SK-N-MC (cell line): ENCODE results near the gene NINL.

Source experiments
- DNase-seq: peaks from one replicate; pipeline ENCODE4 v3.0.0-alpha.2; 2011; ENCODE audit warnings: low read depth, low spot score
- H3K27ac ChIP-seq: fragments of 200-600 bp; sonication (generic); 2 replicates; pipeline ENCODE4 v1.5.1; 2016; ENCODE audit warnings: mixed run types
- H3K36me3 ChIP-seq: fragments of 200-600 bp; sonication (generic); 2 replicates; pipeline ENCODE4 v1.6.1; 2017; ENCODE audit warnings: antibody characterized with exemption, low read length, mixed read lengths; ENCODE audit not compliant: insufficient read depth
- H3K4me3 ChIP-seq: fragments of 200-600 bp; sonication (generic); 2 replicates; pipeline ENCODE4 v1.5.1; 2016
- H3K9ac ChIP-seq: fragments of 200-600 bp; sonication (generic); 2 replicates; pipeline ENCODE4 v1.8.0; 2017; ENCODE audit warnings: mixed run types, mixed read lengths; ENCODE audit not compliant: insufficient read length
- H3K9me3 ChIP-seq: fragments of 200-600 bp; sonication (generic); 2 replicates; pipeline ENCODE4 v1.6.1; 2017; ENCODE audit warnings: low read depth, mild to moderate bottlenecking, antibody characterized with exemption, low read length, moderate library complexity, mixed read lengths
- EZH2 ChIP-seq: fragments of 200-600 bp; sonication (generic); IDR thresholded peaks from one replicate; pipeline ENCODE4 v1.6.1; 2017; ENCODE audit warnings: antibody characterized with exemption
- FOXP2 ChIP-seq: optimal IDR thresholded peaks from 2 replicates; pipeline ENCODE3; 2011; ENCODE audit warnings: mild to moderate bottlenecking, moderate library complexity; ENCODE audit not compliant: insufficient read depth; ENCODE audit errors: extremely low read length, control extremely low read depth
- POLR2AphosphoS5 ChIP-seq: IDR thresholded peaks from 2 replicates; pipeline ENCODE4 v1.6.1; 2012; ENCODE audit warnings: mild to moderate bottlenecking, low read depth, low read length, borderline replicate concordance

NINL gene

DNA sequence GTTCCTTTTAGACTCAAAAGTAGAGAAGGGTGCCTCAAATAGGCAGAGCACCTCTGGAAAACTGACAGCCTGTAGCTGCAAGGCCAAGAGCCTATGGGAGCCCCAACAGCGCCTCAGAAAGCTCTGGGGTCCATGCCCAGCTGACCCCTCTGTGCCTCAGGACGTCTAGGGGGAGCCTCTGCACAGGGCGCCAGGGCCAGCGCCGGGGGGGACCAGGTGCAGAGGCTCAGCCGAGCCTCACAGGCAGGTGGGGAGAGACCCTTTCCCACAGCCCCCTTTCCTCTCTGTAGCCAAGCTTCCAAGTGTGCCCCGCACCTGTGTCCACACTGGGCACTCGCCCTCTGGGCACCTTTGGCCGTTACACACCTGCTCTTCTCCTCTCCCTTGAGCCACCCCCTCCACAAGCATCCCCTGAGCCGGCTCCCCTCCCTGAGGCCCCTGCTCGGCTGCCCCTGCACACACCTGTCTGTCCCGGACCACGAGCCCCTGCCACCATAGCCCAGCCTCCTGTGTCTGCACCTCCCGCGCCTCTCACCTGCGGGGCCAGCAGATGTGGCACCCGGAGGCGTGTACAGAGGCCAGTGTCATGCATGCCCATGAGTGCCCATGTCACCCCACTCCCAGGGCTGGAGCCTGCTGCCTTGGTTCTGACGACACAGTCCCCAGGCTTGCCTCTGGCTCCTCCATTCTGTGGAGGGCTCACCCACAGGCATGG, 124.6 kb downstream of the NINL start:
- Histone ChIP-seq H3K36me3 (peaks cover 14% of the 10 kb centered on the region; the same call in 1 of the 2 replicates), H3K27ac (no peak overlapping the region), H3K4me3 (no peak overlapping the region), H3K9me3 (no peaks in the 10 kb centered on the region), H3K9ac (no peak overlapping the region)
- DNase-seq = no peak
- TF ChIP-seq POLR2AphosphoS5 (no peak), FOXP2 (no peak), EZH2 (no peak)

DNA sequence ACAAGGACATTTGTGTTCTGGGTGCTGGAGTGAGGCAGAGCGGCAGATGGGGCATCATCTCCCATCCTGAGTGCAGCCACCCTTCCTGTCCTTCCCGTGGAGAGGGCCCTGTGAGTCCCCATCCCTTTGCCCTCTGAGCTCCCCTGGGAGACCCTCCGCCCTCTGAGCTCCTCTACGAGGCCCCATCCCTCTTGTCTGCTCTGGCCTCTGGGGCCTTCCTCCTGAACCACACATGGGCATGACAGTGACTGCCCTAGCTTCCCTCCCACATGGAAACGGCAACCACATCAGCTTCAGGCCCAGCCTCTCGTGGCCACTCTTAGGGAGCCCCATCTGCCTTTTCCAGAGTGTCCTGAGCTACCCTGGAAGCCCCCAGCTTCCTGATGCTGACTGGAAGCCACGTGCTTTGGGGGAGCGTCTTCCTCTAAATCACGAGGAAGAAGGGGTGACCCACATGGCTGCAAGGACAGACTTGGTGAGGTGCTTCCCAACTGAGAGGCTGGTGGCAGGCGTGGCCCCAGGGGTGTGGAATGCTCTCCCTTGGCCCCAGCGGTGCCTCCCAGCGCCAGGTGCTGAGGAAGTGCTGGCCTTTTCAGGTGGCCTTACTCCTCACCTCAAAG, 125.3 kb downstream of the NINL start:
- TF ChIP-seq POLR2AphosphoS5 (no peak), EZH2 (no peak), FOXP2 (no peak)
- Histone ChIP-seq H3K9me3 (no peaks in the 10 kb centered on the region), H3K9ac (no peak overlapping the region), H3K4me3 (no peak overlapping the region), H3K27ac (no peak overlapping the region), H3K36me3 (peaks cover 14% of the 10 kb centered on the region; the same call in 1 of the 2 replicates)
- no peak for DNase-seq

DNA sequence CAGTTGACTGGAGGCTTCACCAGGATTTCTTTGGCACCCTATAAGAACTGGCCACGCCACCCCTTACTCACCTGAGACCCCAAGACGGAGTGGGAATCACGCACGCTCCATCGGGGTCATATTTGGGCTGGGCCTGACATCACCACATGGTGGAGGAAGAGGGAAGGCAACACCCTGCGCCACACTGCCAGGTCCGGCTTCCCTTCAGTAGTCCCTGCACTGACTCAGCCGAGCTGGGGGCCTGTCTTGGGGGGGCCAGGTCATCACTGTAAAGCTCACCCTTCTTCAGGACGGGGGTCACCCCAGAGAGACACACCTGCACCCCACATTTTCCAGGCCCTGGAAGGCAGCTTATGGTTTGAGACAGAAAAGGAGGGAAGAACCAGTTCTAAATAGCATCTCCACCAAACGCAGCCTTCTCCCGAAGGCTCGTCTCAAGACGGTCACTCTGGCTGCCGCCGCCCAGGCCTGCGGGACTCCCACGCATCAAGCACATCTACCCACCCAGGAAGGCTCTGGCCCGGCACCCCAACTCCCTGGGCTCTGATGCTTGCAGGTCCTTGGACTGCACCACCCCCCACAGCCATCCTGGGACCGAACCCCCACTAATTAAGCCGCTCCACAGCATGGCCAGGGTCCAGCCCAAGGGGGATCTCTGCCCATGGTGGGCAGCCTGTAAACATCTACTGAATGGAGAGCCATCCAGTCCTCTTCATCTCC, 126.1 kb downstream of the NINL start:
- TF ChIP-seq POLR2AphosphoS5 (no peak), FOXP2 (no peak), EZH2 (no peak)
- no peak overlapping the region for H3K9ac ChIP-seq
- no peaks in the 10 kb centered on the region for H3K9me3 ChIP-seq
- no peak overlapping the region for H3K27ac ChIP-seq
- DNase-seq = no peak
- no peak overlapping the region for H3K4me3 ChIP-seq
- H3K36me3 ChIP-seq = peaks cover 18% of the 10 kb centered on the region; the same call in 1 of the 2 replicates

DNA sequence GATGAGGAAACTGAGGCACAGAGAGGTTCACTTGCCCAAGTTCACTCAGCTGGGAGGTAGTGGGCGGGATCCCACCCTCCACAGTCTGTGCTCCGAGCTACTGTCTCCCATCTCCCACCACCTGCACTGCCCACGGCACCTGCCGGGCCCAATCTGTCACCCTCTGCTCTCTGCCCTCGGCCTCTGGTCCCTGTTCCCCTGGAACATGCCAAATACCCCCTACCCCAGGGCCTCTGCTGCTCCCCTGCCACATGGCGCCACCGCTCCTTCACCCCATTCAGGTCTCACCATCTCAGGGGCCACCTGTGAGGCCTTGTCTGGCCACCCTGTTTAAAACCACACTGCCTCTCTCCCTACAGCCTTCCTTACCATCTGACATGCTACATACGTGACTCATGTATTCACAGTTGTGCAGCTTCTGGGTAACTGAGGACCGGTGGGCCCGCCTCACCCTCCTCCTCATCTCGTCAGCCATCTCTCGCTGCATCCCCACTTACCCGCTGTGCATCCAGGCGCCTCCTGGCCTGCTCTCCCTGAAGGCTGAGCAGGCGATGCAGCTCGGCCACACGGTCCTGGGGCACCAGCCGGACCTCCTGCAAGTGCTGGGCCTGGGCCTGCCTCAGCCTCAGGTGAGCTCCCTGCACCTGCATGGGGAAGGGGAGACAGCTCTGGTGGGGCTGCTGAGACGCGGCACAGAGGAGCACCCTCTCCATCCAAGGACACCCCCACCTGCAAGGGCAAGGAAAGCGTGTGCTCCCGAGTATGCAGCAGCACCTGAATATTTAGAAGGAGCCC, 127.2 kb downstream of the NINL start:
- Histone ChIP-seq H3K4me3 (no peak overlapping the region), H3K36me3 (peaks cover 25% of the 10 kb centered on the region; the same call in 1 of the 2 replicates), H3K27ac (no peak overlapping the region), H3K9me3 (no peaks in the 10 kb centered on the region), H3K9ac (no peak overlapping the region)
- DNase-seq = no peak
- TF ChIP-seq FOXP2 (no peak), EZH2 (no peak), POLR2AphosphoS5 (no peak)

DNA sequence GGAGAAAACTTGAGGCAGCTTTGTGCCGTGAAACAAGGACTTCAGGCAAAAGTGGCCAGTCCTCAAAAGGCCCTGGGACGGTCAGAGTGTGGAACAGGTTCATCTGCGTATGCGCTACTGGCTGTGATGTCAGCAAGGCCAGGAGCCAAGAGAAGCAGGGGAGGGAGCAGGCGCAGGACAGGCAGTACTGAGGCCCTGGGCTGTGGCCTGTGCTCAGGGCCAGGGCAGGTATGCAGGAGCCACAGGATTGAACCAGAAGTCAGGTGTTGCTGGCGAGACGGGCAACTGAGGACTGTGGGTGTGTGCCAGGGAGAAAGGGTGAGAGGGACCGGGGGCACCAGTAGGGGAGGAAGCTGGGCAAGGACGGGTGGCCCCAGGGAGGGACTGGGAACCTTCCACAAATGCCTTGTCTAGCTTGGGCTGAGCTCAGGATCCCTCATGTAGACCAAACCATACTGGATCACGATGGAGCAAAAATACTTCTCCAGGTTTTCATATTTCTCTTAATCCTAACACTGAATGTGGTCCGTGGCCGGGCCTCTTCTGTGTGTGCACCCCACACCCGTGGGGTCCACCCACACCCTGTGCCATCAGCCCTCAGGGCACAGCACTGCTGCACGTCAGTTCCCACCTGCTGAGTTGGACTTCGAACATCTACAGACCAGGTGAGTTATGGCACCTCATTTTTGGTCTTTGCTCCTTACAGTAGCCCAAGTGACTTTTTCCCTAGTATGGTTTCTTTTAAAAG, 131.0 kb downstream of the NINL start:
- DNase-seq = no peak
- no peaks in the 10 kb centered on the region for H3K9me3 ChIP-seq
- H3K36me3 ChIP-seq = peaks cover 34% of the 10 kb centered on the region
- H3K27ac ChIP-seq = no peak overlapping the region
- no peak overlapping the region for H3K4me3 ChIP-seq
- no peak overlapping the region for H3K9ac ChIP-seq
- TF ChIP-seq FOXP2 (no peak), POLR2AphosphoS5 (no peak), EZH2 (no peak)

DNA sequence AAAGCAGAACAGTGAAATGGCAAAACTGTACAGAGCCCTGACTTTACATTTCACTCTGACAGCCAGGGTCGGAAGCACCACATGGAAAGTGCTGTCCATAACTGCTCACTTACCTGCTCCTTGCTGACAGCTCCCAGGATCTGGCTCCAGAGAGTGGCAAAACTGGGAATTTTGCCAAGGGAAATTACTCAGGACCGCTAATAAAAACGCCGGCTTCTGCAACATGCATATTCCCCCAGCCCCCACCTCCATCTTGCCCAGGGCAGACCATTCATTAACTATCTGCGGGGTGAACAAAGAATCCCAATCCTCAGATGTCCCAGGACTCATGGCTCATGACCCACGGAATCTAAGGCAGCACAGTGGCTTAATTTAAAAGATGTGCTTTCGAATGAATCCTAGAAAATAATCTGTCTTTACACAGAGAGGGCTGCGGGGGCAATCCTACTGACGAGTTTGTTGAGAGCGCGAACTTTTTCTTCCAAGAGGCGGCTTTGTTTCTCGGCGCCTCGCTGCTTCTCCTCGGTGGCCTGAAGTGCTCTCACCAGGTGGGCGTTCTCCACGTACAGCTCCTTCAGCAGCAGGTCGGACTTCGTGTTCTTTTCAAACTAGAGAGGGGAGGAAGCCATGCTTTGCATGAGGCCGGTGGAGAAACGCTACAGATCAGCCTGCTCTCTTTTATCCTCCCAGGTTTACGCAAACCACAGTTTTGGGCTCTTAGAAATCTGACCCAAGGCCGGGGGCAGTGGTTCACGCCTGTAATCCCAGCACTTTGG, 132.1 kb downstream of the NINL start:
- DNase-seq = no peak
- no peaks in the 10 kb centered on the region for H3K9me3 ChIP-seq
- no peak overlapping the region for H3K4me3 ChIP-seq
- peak overlapping the region; percentile 27; the same call in 1 of the 2 replicates for H3K27ac ChIP-seq
- H3K9ac ChIP-seq = no peak overlapping the region
- H3K36me3 ChIP-seq = peaks cover 43% of the 10 kb centered on the region
- no peak for TF ChIP-seq EZH2
- TF ChIP-seq POLR2AphosphoS5 = no peak
- no peak for TF ChIP-seq FOXP2

DNA sequence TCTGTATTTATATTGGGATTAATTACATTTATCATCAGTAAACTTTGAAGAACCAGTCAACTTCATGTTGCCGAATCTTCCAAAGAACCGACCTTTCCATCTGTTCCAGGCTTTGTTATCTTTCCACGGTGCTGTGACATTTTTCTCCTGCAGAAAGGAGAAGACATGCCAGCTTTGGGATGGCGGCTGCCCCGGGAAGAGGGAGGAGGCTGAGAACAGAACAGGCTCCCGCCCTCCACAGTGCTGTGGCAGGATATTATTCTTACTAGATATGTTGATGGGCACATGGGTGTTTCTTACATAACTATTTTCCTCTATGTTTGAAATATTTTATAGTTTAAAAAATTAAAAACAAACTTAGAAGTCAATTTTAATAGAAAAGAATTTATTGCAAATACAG, 133.0 kb downstream of the NINL start:
- no peak for DNase-seq
- no peaks in the 10 kb centered on the region for H3K9me3 ChIP-seq
- H3K27ac ChIP-seq = peak overlapping the region; percentile 29; the same call in 1 of the 2 replicates
- no peak overlapping the region for H3K9ac ChIP-seq
- H3K36me3 ChIP-seq = peaks cover 52% of the 10 kb centered on the region
- TF ChIP-seq POLR2AphosphoS5 = no peak
- TF ChIP-seq EZH2 = no peak
- no peak overlapping the region for H3K4me3 ChIP-seq
